Breast epithelium (tissue), 3 donors: ENCODE data around the gene UFM1.

Experiments
- CTCF ChIP-seq, 3 donors: fragments of 450-650 bp; IDR thresholded peaks; one replicate each; pipeline ENCODE4 v1.5.1; 2016 to 2017; ENCODE audit warnings: antibody characterized with exemption in 3 of 3, mild to moderate bottlenecking in 3 of 3, moderate library complexity in 3 of 3
- POLR2A ChIP-seq: fragments of 450-650 bp; IDR thresholded peaks from one replicate; pipeline ENCODE4 v1.6.1; 2016; ENCODE audit warnings: antibody characterized with exemption, mild to moderate bottlenecking, moderate library complexity
- POLR2AphosphoS5 ChIP-seq, 3 donors: sonication (generic); formaldehyde crosslinking; IDR thresholded peaks; one replicate each; pipeline ENCODE4 v1.6.1; 2017; ENCODE audit warnings: antibody characterized with exemption in 3 of 3

GRCh38 chr13:38369058-38369457, 19.4 kb downstream of the UFM1 start:
- TF ChIP-seq CTCF (IDR thresholded peaks at IDR 0.05) = no peak
- TF ChIP-seq POLR2A = no peak
- TF ChIP-seq POLR2AphosphoS5 (IDR thresholded peaks at IDR 0.05) = no peak
